Stomach smooth muscle (tissue), 2 donors: Measurements from ENCODE around the gene TERF2IP.

Experiments
- H3K27ac ChIP-seq: one replicate; pipeline ENCODE4 v1.7.0; 2013; ENCODE audit warnings: mild to moderate bottlenecking, low read length, inconsistent platforms
- H3K27me3 ChIP-seq, 2 donors: one replicate each; pipeline ENCODE4 v1.7.0; 2013; ENCODE audit warnings: low read length in 2 of 2; ENCODE audit not compliant: insufficient read depth in 2 of 2, control insufficient read depth in 1 of 2
- H3K36me3 ChIP-seq, 2 donors: one replicate each; pipeline ENCODE4 v1.7.0; 2013; ENCODE audit warnings: low read length in 2 of 2; ENCODE audit not compliant: control insufficient read depth in 2 of 2, insufficient read depth in 2 of 2
- H3K4me1 ChIP-seq: one replicate; pipeline ENCODE4 v1.7.0; 2013; ENCODE audit warnings: low read length; ENCODE audit not compliant: control insufficient read depth, insufficient read depth
- H3K4me3 ChIP-seq, 2 donors: one replicate each; pipeline ENCODE4 v1.7.0; 2013; ENCODE audit warnings: low read length in 2 of 2
- H3K9ac ChIP-seq, 2 donors: one replicate each; pipeline ENCODE4 v1.7.0; 2013; ENCODE audit warnings: low read length in 2 of 2, mild to moderate bottlenecking in 1 of 2
- H3K9me3 ChIP-seq, 2 donors: one replicate each; pipeline ENCODE4 v1.7.0; 2013; ENCODE audit warnings: low read length in 2 of 2; ENCODE audit not compliant: control insufficient read depth in 2 of 2
- donor health status: healthy.
- donor health status: Pancreatic carcinoma.

TERF2IP gene

DNA sequence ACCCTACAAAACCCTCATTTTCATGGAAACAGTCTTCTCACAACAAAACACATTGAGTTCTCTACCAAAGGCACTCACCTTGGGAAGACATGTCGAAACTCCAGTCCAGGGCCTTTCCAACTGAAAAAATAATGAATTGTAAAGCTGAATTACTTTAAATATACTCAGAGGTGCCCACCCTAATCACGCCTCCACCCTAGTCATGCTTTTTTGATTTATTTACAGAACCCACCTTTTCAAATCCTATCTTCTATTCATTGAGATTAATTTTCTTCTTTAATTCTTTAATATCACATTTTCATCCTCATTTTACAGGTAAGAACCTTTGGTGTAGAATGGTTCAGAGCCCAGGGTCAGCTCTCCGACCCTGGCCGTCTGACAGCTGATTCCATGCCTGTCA is 29.3 kb downstream of the TERF2IP start, which contains the start of gene CPHXL2:
CPHXL2 (minus strand) TSS at position 101 of the 400 bp plus-strand sequence; CDS start at position 91, 10 bp downstream.
- no peaks in the 10 kb centered on the region for H3K4me1 ChIP-seq
- H3K4me3 ChIP-seq: no peak within 1 kb of the TSS
- no peaks in the 10 kb centered on the region for H3K36me3 ChIP-seq
- no peak within 1 kb of the TSS for H3K9ac ChIP-seq
- no peaks in the 10 kb centered on the region for H3K9me3 ChIP-seq
- H3K27ac ChIP-seq: no peak within 1 kb of the TSS
- no peaks in the 10 kb centered on the region for H3K27me3 ChIP-seq

DNA sequence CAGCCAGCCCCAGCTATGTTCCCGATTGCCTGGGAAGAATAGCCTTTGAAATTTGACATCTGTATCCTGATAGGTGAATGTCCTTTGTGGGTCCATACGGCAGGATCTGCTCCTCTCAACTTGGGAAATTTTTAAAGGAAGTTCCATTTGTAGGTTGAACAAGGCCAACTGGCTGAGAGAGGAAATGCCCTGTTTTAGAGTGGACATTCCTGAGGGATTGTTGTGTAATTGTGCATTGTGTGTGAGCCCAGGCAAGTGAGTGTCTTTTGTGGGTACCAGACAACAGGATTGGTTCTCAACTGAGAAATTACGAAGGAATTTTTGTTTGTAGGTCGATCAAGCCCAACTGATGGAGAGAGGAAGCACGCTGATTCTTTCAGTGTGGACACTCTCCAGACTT is 31.8 kb downstream of the TERF2IP start:
- Histone ChIP-seq H3K4me3 (no peak overlapping the region), H3K27ac (no peak overlapping the region), H3K4me1 (no peaks in the 10 kb centered on the region), H3K27me3 (no peaks in the 10 kb centered on the region), H3K36me3 (no peaks in the 10 kb centered on the region), H3K9me3 (no peaks in the 10 kb centered on the region), H3K9ac (no peak overlapping the region)

DNA sequence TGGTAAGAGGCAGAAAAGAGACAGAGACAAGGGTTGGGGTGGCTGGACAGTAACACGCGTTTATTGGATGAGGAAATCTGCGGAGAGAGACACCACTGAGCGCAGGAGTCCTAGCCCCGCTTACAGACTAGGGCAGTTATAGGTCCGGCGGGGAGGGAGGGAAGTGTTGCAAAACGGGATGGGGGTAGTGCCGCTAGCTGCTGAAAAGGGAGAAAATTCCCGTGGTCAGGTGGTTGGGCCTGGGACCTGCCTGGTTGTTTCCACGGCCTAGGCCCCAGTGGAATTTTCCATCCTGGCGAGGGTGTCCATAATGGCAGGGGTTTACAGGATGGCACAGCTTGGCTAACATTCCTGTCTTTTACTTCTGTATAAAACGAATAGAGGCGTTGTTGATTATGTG is 34.7 kb downstream of the TERF2IP start:
- Histone ChIP-seq H3K9me3 (no peaks in the 10 kb centered on the region), H3K27ac (no peak overlapping the region), H3K4me1 (no peaks in the 10 kb centered on the region), H3K36me3 (no peaks in the 10 kb centered on the region), H3K9ac (no peak overlapping the region), H3K27me3 (no peaks in the 10 kb centered on the region), H3K4me3 (no peak overlapping the region)

DNA sequence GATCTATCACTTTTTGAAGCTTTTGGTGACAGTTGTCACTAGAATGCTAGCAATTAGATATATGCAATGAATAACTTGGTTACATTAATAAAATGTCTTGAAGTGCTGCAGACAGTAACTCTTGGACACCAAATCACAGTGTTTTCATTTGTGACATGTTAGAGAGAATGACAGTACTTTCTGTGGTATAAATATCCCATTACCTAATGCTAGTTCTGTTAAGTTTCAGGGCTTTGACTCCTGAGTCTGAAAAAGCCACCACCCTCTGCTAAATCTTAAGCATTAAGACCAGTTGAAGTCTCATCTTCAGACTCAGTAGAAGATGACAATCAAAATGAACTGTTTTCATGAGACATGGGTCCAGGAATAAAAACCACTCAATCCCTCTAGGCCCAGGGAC is 39.8 kb downstream of the TERF2IP start:
- H3K4me3 ChIP-seq: no peak overlapping the region
- H3K27ac ChIP-seq: no peak overlapping the region
- H3K4me1 ChIP-seq: no peaks in the 10 kb centered on the region
- no peaks in the 10 kb centered on the region for H3K9me3 ChIP-seq
- no peaks in the 10 kb centered on the region for H3K36me3 ChIP-seq
- no peak overlapping the region for H3K9ac ChIP-seq
- no peaks in the 10 kb centered on the region for H3K27me3 ChIP-seq

DNA sequence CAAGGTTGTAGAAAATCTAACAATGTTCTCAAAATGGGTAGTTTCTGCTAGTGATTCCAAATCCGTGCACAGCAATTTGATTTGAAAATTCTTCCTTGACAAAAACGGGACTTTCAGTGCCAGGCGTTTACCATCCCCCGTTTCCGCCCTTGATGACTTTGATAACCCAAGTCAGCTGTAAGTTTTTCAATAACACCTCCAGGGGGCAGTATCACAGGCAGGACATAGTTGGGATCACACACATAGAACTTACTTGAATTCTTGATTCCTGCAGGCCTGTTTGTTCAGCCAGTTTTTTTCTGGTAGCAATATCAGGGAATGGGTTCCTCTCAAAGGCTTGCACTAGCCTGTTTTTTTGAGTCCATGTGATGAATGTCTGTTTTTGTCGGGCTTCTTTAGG is 48.1 kb downstream of the TERF2IP start:
- Histone ChIP-seq H3K9ac (no peak overlapping the region), H3K4me1 (no peaks in the 10 kb centered on the region), H3K27ac (no peak overlapping the region), H3K36me3 (no peaks in the 10 kb centered on the region), H3K4me3 (no peak overlapping the region), H3K27me3 (no peaks in the 10 kb centered on the region), H3K9me3 (no peaks in the 10 kb centered on the region)

DNA sequence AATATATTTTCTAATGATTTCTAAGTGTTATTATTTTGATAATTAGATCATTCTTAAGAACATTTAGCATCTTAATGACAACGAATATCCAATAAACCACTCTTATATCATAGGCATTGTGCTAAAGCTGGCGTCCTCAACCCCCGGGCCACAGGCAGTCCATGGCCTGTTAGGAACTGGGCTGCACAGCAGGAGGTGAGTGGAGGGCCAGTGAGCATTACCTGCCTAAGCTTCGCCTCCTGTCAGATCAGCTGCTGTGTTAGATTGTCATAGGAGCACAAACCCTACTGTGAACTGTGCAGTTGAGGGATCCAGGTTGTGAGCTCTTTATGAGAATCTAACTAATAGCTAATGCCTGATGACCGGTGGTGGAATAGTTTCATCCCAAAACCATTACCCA is 50.0 kb downstream of the TERF2IP start:
- no peak overlapping the region for H3K4me3 ChIP-seq
- no peaks in the 10 kb centered on the region for H3K9me3 ChIP-seq
- no peak overlapping the region for H3K27ac ChIP-seq
- no peaks in the 10 kb centered on the region for H3K36me3 ChIP-seq
- H3K9ac ChIP-seq: no peak overlapping the region
- H3K27me3 ChIP-seq: no peaks in the 10 kb centered on the region
- H3K4me1 ChIP-seq: no peaks in the 10 kb centered on the region

DNA sequence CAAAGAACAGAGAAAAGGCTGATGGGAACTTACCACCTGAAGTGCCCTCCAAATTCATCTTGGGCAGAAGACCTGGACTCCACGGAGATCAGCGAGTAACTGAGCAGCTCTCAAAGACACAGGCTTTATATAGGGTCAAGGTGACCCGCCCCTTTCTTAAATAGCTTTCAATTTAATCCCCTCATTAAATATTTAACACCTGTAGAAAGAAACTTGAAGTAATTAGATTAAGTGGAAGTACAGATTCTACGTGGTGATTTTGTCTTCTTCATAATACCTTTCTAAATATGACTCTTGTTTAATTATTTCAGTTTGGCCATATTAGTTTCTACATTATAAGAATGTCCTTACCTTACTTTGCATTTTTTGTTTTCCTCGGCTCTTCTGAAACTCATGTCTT is 53.8 kb downstream of the TERF2IP start, which contains the start of gene DUXB:
DUXB (minus strand) TSS at position 101 of the 400 bp plus-strand sequence; CDS start at position 58, 43 bp downstream.
- Histone ChIP-seq H3K4me1 (no peaks in the 10 kb centered on the region), H3K36me3 (no peaks in the 10 kb centered on the region), H3K27me3 (no peaks in the 10 kb centered on the region), H3K9ac (no peak within 1 kb of the TSS), H3K4me3 (no peak within 1 kb of the TSS), H3K9me3 (no peaks in the 10 kb centered on the region), H3K27ac (no peak within 1 kb of the TSS)

DNA sequence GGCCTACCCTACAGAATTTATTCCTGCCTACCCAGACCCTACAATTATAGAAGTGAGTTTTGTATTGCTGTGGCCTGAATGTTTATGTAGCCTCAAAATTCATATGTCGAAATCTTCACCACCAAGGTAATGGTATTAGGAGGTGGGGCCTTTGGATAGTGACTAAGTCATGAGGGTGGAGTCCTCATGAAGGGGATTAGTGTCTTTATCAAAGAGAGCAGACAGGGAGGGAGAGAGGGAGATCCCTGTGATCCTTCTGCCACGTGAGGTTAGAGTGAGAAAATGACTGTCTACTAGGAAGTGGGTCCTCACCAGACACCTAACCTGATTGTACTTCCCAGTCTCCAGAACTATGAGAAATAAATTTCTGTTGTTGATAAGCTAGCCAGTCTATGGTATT is 54.7 kb downstream of the TERF2IP start:
- no peak overlapping the region for H3K27ac ChIP-seq
- no peaks in the 10 kb centered on the region for H3K27me3 ChIP-seq
- H3K9me3 ChIP-seq: no peaks in the 10 kb centered on the region
- H3K4me1 ChIP-seq: no peaks in the 10 kb centered on the region
- no peak overlapping the region for H3K9ac ChIP-seq
- no peaks in the 10 kb centered on the region for H3K36me3 ChIP-seq
- no peak overlapping the region for H3K4me3 ChIP-seq

DNA sequence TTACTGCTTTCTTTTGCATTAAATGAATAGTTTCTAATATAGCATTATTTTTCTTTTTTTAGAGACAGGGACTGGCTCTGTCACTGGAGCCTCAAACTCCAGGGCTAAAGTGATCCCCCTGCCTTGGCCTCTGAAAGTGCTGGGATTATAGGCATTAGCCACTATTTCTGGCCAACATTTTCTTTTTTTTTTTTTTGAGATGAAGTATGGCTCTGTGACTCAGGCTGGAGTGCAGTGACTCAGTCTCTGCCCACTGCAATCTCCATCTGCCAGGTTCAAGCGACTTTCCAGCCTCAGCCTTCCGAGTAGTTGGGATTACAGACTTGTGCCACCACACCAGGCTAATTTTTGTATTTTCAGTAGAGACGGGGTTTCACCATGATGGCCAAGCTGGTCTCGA is 55.7 kb downstream of the TERF2IP start:
- no peaks in the 10 kb centered on the region for H3K4me1 ChIP-seq
- no peak overlapping the region for H3K9ac ChIP-seq
- no peak overlapping the region for H3K27ac ChIP-seq
- H3K36me3 ChIP-seq: no peaks in the 10 kb centered on the region
- no peaks in the 10 kb centered on the region for H3K9me3 ChIP-seq
- H3K4me3 ChIP-seq: no peak overlapping the region
- H3K27me3 ChIP-seq: no peaks in the 10 kb centered on the region
